NCI-H2171 (cell line): Measurements from ENCODE around the gene BDKRB1.

Source experiments
- DNase-seq: peaks from one replicate; lab custom pipeline; 2025; lab: John Stamatoyannopoulos, UW

Gene BDKRB1

DNA sequence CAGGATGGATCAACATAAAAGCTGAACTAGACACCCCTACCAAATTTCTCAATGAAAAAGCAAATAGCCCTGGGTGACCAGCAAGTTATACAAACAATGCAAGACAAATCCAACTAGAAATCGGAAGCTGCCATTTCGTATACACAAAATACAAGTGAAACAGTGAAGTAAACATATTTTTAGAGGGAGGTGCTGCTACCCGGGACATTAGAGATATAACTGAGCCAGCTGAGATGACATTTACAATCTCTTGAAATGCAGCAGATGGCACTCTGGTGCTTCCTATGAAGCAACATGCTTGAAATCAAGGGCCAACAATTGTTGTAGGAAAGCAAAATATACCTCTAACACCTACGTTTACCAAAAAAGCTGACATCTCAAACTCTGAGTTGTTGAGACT, 25.5 kb downstream of the BDKRB1 start:
- peak; percentile 17 for DNase-seq

DNA sequence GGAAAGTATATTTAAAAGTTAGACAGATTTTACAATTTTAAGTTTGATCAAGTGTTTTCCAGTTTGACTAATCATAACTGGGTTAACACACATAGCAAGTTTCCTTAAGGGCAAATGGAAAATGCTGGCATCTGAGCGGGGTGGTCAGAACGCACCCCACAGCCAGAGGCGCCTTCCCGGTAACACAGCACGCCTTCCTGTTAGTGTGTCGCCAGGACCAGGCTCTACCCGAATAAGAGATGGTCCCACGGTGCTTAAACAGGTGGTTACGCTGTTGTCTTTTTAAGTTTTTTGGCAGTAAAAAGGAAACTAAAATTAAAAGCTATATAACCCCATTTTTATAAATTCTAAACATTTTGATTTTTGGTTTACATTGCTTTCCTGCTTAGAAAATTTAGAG, 28.0 kb downstream of the BDKRB1 start:
- no peak for DNase-seq

DNA sequence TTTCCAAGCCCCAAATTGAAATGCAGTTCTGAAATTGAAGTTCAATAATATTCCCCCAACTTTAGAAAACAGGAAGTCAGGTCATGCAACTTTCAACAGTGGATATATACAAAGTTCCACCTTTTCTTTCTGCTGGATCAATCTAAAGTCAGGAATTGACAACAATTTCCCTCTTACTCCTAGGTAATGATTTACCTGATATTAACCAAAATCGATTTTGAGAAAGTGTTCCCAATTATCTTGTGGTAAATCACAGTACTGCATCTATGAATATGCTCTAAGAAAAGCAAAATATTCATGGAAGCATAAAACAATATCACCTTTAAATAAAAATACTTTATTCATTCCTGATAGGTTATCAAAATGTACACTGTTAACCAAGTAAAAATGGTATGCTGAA, 28.4 kb downstream of the BDKRB1 start:
- no peak for DNase-seq

DNA sequence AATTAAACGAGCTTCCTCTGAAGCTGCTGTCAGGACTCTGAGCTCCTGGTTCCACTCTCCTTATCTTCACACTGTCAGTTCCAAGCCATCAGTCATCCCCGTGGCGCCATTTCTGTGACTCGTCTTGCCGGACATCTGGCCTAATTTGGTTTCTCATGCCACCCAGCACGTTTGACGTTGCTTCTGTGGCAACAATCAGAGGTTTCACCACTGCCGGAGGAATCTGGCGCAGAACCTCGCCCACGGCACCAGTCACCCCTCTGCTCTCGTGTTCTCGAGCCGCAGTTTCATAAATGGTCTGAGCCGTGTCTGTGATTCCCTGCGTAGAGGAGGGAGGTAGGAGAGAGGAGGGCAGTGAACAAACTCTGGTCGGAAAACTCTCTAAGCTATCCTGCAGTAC, 29.7 kb downstream of the BDKRB1 start:
- no peak for DNase-seq

DNA sequence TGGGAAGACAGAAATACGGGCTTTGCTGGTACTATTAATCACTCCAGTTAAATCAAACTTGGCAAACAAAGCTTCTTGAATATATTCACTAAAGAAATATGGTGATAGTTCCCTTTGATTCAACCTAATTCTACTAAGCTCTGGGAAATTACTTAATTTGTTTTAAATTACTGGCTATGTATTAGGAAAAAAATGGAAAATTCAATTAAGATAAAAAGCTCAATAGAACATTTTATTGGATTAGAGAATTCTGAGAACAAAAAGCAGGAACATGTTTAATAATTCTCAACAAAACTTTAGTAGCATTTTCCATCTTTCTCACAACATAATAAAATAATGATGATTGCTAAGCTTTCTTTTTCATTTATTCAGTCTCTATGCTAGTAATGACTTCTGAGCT, 30.2 kb downstream of the BDKRB1 start:
- no peak for DNase-seq

DNA sequence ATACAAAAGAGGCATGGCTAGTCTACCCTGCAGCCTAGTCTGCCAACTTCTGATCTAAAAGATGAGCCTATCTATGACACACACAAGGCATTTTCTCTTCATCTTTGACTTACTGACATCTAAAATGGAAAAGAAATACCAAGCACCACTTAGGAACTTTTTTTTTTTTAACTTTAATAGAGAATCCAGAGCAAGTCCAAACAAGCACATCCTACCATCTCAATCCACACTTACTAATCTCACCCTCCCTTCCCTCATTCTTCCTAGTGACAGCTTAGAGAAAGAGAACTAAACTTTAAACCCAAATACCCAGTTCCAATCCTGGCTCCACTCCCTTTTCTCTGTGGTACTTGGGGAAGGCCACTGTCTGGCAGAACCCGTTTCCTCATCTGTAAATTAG, 31.8 kb downstream of the BDKRB1 start:
- DNase-seq: no peak

DNA sequence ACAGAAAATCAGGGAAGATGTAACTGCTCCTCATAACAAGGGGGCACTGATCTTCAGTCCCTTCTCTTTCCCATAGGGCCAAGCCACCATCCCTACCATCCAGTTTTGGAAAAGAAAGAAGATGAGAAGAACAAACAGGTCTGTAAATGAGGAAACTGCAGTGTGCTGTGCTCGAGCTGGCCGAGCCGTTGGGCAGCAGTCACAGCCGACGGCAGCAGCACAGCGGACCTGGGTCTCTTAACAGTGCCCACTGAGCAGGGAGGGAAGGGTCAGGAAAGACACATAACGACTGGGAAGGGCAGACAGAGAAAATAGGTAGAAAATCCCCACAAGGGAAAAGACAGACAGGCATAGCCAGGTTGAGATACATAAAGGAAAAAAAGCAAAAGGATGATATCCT, 38.2 kb downstream of the BDKRB1 start:
- no peak for DNase-seq

DNA sequence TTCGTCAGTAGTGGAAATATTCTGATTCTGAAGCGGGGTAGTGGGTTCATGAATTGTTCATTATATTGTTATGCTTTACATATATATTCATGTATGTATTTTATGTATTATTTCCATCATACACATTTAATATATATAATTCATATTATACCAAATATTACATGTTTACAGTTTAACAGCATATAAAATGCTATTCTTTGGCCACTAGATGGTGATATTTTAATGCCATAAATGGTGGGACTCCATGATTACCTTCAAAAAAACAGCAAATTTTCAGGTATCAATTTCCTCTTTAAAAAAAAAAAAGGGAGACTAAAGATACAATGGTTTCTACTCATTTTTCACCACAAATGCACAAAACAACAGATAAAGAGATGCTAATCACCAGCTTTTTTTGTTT, 41.0 kb downstream of the BDKRB1 start:
- peak; percentile 44 for DNase-seq

DNA sequence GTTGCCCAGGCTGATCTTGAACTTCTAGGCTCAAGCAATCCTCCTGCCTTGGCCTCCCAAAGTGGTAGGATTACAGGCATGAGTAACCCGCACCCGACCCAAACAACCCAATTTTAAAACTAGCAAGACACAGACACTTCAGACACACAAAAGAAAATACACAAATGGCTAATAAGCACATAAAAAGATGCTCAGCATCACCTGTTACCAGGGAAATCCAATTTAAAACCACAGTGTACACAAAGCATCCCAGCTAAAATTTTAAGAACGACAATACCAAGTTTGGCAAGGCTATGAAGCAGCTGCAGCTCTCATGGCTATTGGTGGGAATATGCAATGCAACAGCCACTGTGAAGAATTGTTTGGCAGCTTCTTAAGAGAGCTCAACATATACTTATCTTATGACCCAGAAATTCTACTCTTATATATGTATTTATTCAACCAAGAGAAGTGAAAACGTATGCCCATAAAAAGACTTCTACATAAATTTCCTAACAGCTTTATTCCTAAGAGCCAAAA, 42.0 kb downstream of the BDKRB1 start:
- DNase-seq: no peak

DNA sequence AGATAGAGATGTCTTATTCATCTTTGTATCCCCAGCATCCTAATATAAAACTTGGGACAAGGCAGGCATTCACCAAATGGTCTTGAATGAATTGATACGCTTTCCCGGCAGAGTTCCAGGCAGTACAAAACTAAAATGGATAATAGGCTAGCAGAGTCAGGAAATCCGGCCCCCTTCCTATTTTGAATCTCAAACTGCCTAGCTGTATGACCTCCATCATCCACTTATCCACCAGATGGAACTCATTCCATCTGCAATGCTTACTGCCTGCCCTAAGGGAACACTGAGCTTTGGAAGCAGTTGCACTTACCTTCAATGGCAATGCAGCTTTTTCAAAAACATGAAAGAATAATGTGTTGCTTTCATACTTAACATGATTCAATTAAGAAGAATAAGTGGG, 43.4 kb downstream of the BDKRB1 start:
- no peak for DNase-seq

DNA sequence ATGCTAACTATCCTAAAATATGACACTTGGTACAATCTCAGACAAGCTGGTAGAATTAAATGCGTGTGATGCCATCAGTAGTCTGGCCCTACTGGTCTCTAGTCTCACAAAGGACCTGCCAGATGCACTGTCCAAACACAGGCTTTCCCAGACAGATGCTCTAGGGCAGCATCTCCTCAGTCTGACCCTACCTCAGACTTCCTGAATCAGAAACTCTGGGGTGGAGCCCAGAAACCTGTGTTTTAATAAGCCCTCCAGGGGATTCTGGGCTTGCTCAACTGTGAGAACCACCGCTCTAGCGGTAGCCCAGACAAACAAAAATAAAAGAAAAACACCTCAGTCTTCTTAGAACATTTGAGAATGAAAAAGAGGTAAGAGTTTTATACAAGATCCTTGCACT, 48.0 kb downstream of the BDKRB1 start:
- peak; percentile 16 for DNase-seq

DNA sequence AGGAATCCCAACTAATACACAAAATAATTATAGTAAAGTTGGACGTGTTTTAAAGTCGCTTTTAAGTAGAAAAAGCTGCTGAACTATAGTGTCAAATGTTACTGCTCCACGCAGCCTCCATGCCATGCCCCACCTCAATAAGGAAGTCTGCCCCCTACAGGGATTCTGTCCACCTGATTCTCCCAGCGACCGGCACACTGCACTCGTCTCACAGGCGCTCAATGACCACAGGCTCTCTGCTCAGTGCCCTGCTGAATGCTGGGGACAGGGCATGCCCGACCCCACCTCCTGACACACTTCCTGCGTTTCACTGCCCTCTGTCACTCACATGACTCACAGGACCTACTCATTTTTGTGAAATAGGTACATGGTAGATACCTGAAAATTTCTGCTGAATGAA, 48.9 kb downstream of the BDKRB1 start:
- no peak for DNase-seq

DNA sequence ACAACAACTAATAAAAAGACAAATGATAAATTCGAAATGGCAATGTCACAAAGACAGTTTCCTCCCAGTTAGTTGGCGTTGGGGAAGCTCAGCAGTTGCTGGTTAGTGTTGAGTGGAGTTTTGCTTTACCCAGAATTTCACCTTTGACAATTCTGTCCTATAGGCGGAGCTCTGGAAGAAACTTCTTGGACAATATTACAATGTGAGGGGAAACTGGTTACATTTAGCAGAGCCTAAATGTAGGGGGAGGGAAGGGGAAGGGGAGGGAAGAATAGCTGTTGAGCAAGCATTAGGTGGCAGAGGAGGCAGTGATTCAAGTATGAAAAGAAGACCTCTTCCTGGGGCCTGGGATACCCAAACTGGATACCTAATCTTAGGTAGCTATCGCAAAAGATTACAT, 51.4 kb downstream of the BDKRB1 start:
- DNase-seq: no peak

DNA sequence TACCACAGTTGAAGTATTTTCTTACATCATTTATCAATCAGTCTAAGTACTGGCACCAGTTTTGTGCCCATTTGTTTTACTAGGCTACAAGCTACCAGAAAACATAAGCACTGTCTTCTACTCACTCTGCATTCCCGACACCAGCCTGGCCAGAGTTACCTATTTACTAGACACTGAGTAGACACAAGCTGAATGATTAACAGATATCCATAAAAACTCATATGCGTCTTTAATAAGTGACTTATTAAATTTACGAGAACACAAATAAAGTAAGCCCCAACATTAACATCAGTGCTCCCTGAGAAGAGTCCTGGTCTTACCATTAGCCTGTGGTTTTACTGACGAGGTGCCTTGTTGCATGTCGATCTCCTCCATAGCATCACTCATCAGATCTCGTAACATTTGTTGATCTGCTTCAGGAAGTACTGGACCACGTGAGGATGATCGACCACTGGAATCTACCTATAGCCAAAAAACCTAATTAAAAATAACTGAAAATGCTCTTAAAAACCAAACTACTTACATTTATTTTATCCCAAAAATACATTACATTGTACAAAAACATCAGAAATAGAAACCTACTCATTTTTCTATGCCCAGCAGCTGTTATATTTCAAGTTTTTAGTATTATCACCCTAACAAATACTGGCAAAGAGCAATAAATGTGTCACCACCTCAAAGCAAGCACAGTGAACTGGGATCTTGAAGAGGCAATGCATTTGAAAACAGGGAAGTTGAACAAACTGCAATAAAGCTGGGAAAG, 53.3 kb downstream of the BDKRB1 start:
- no peak for DNase-seq

DNA sequence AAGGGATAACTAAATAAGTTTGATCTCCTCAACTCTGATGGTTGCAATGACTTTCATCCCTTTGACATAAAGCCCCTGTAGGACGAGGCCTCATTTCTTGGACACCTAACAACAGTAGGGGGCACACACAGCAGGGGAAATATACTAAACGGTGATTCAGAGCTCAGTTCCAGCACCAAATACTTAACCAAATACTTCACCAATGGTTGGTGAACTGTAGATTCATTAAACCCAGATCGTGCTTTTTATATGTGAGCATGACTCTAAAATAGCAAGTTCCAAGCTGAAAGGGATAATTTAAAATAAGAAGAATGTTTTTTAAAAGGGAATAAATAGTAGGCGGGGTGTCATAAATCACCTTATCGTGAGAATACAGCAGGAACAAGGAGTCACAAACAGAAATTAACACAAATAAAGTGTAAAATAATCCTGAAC, 53.9 kb downstream of the BDKRB1 start:
- DNase-seq: no peak

DNA sequence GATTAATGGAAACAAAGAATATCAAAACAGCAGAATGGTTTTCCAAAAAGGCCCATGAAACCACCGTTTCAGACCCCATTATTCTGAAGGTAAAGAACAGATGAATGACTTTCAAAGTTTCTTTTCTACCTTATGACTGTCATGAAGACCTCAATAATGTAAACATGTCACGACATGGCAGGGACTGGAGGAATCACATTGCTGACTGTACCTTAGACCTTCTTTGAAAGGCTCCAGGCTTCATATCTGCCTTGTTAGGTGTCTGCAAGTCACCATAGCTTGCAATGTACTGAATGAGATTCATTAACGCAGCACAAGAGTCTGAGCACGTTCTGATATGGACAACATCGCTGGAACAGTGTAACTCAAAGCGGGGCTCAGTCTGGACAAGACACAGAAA, 54.9 kb downstream of the BDKRB1 start:
- DNase-seq: no peak
